ENCODE results near the gene TCAF1. TPM values are rescaled to one million over a fixed set of nuclear protein-coding genes. Genes with fewer than 3 reads are reported as not detected.
"Not testable (repeated sequence)": the region's sequence is repeated elsewhere in the genome, so short reads cannot be mapped to it uniquely, and the experiment has no call there.

Gene TCAF1
- total RNA-seq, 2 donors from 2014 or later: 67.7 to 123 TPM

GRCh38 chr7:143878884-143879283 is 23.1 kb downstream of the TCAF1 start:
- no peak overlapping the region for H3K27ac Mint-ChIP-seq
- peaks cover 5% of the 10 kb centered on the region for H3K27me3 Mint-ChIP-seq (ENCODE audit: insufficient read depth)
- no peak overlapping the region for H3K9ac ChIP-seq (ENCODE audit: extremely low read depth, low read length, poor library complexity, severe bottlenecking)
- WGBS, 2 experiments (ENCODE audit: insufficient coverage in 1 of 2, insufficient read length in 1 of 2): 57 to 67% methylated on average over 3 to 4 of the region's 4 CpGs
- no peak overlapping the region for H3K4me3 Mint-ChIP-seq
- H3K4me3 ChIP-seq (ENCODE audit: low read length): no peak overlapping the region
- peaks cover 26% of the 10 kb centered on the region for H3K36me3 ChIP-seq (ENCODE audit: control insufficient read depth, insufficient read depth, low read length)
- peaks cover 17% of the 10 kb centered on the region for H3K4me1 Mint-ChIP-seq
- H3K4me1 ChIP-seq (ENCODE audit: control insufficient read depth, insufficient read depth, low read length): peaks cover 3% of the 10 kb centered on the region
- no peaks in the 10 kb centered on the region for H3K9me3 Mint-ChIP-seq
- no peaks in the 10 kb centered on the region for H3K27me3 ChIP-seq (ENCODE audit: control insufficient read depth, insufficient read depth, low read length, poor library complexity, severe bottlenecking)
- no peaks in the 10 kb centered on the region for H3K9me3 ChIP-seq (ENCODE audit: control insufficient read depth, low read length)
- peak; percentile 47 for TF ChIP-seq CTCF (conservative IDR thresholded peaks at IDR 0.05)
- DNase-seq: peak; percentile 41
- peaks cover 23% of the 10 kb centered on the region for H3K36me3 Mint-ChIP-seq (ENCODE audit: low read depth)
- H3K27ac ChIP-seq (ENCODE audit: low read depth, low read length): no peak overlapping the region

- H3K4me1 ChIP-seq (ENCODE audit: control insufficient read depth, insufficient read depth, low read length): peaks cover 3% of the 10 kb centered on the region
- Mint-ChIP-seq H3K9me3 (no peaks in the 10 kb centered on the region), H3K4me1 (peaks cover 8% of the 10 kb centered on the region), H3K36me3 (ENCODE audit: low read depth) (peaks cover 23% of the 10 kb centered on the region), H3K4me3 (no peak overlapping the region), H3K27me3 (ENCODE audit: insufficient read depth) (no peaks in the 10 kb centered on the region), H3K27ac (no peak overlapping the region)
- H3K9ac ChIP-seq (ENCODE audit: extremely low read depth, low read length, poor library complexity, severe bottlenecking): no peak overlapping the region
- peaks cover 26% of the 10 kb centered on the region for H3K36me3 ChIP-seq (ENCODE audit: control insufficient read depth, insufficient read depth, low read length)
- no peaks in the 10 kb centered on the region for H3K9me3 ChIP-seq (ENCODE audit: control insufficient read depth, low read length)
- H3K27ac ChIP-seq (ENCODE audit: low read depth, low read length): no peak overlapping the region
- H3K27me3 ChIP-seq (ENCODE audit: control insufficient read depth, insufficient read depth, low read length, poor library complexity, severe bottlenecking): no peaks in the 10 kb centered on the region
- WGBS, 2 experiments (ENCODE audit: insufficient coverage in 1 of 2, insufficient read length in 1 of 2): 93 to 95% methylated on average over 3 of the region's 3 CpGs
- H3K4me3 ChIP-seq (ENCODE audit: low read length): no peak overlapping the region
- DNase-seq: no peak
- TF ChIP-seq CTCF (conservative IDR thresholded peaks at IDR 0.05): no peak
These were observed 24.9 kb downstream of the TCAF1 start for GRCh38 chr7:143877098-143877497.

- H3K4me3 ChIP-seq (ENCODE audit: low read length): no peak overlapping the region
- WGBS, 2 experiments (ENCODE audit: insufficient coverage in 1 of 2, insufficient read length in 1 of 2): 94 to 95% methylated on average over 7 to 9 of the region's 9 CpGs
These were observed 25.8 kb downstream of the TCAF1 start for GRCh38 chr7:143876218-143876617.

GRCh38 chr7:143873242-143873641 is 28.7 kb downstream of the TCAF1 start:
- 93% methylated on average over 2 of the region's 4 CpGs; no CpG with 5 or more reads in 1 of the 2 experiments for WGBS, 2 experiments (ENCODE audit: insufficient coverage in 1 of 2, insufficient read length in 1 of 2)
- H3K4me1 ChIP-seq (ENCODE audit: control insufficient read depth, insufficient read depth, low read length); H3K9ac ChIP-seq (ENCODE audit: extremely low read depth, low read length, poor library complexity, severe bottlenecking); DNase-seq; H3K9me3 Mint-ChIP-seq; H3K4me1 Mint-ChIP-seq; H3K27ac ChIP-seq (ENCODE audit: low read depth, low read length); H3K27me3 ChIP-seq (ENCODE audit: control insufficient read depth, insufficient read depth, low read length, poor library complexity, severe bottlenecking); H3K27ac Mint-ChIP-seq; H3K9me3 ChIP-seq (ENCODE audit: control insufficient read depth, low read length); H3K27me3 Mint-ChIP-seq (ENCODE audit: insufficient read depth); H3K4me3 ChIP-seq (ENCODE audit: low read length); H3K4me3 Mint-ChIP-seq: not testable (repeated sequence)
- H3K36me3 Mint-ChIP-seq (ENCODE audit: low read depth): peaks cover 20% of the 10 kb centered on the region
- H3K36me3 ChIP-seq (ENCODE audit: control insufficient read depth, insufficient read depth, low read length): peaks cover 26% of the 10 kb centered on the region

More at GRCh38 chr7:143876218-143876617, 25.8 kb downstream of the TCAF1 start:
- H3K36me3 Mint-ChIP-seq (ENCODE audit: low read depth): peaks cover 20% of the 10 kb centered on the region
- peaks cover 26% of the 10 kb centered on the region for H3K36me3 ChIP-seq (ENCODE audit: control insufficient read depth, insufficient read depth, low read length)
- H3K4me1 Mint-ChIP-seq: peaks cover 7% of the 10 kb centered on the region
- H3K9me3 ChIP-seq (ENCODE audit: control insufficient read depth, low read length): no peaks in the 10 kb centered on the region
- TF ChIP-seq CTCF (conservative IDR thresholded peaks at IDR 0.05): peak; percentile 31
- no peak overlapping the region for H3K4me3 Mint-ChIP-seq
- no peak overlapping the region for H3K27ac ChIP-seq (ENCODE audit: low read depth, low read length)
- no peaks in the 10 kb centered on the region for H3K27me3 ChIP-seq (ENCODE audit: control insufficient read depth, insufficient read depth, low read length, poor library complexity, severe bottlenecking)
- H3K4me1 ChIP-seq (ENCODE audit: control insufficient read depth, insufficient read depth, low read length): no peaks in the 10 kb centered on the region
- peak; percentile 45 for DNase-seq
- no peak overlapping the region for H3K9ac ChIP-seq (ENCODE audit: extremely low read depth, low read length, poor library complexity, severe bottlenecking)
- no peak overlapping the region for H3K27ac Mint-ChIP-seq
- H3K9me3 Mint-ChIP-seq: no peaks in the 10 kb centered on the region
- no peaks in the 10 kb centered on the region for H3K27me3 Mint-ChIP-seq (ENCODE audit: insufficient read depth)

GRCh38 chr7:143871534-143871933 is 30.4 kb downstream of the TCAF1 start:
- H3K4me3 ChIP-seq (ENCODE audit: low read length); H3K9me3 Mint-ChIP-seq; H3K27me3 ChIP-seq (ENCODE audit: control insufficient read depth, insufficient read depth, low read length, poor library complexity, severe bottlenecking); H3K27ac ChIP-seq (ENCODE audit: low read depth, low read length); H3K9ac ChIP-seq (ENCODE audit: extremely low read depth, low read length, poor library complexity, severe bottlenecking); H3K4me1 ChIP-seq (ENCODE audit: control insufficient read depth, insufficient read depth, low read length); H3K27me3 Mint-ChIP-seq (ENCODE audit: insufficient read depth); H3K4me3 Mint-ChIP-seq; H3K27ac Mint-ChIP-seq; H3K4me1 Mint-ChIP-seq; H3K9me3 ChIP-seq (ENCODE audit: control insufficient read depth, low read length); DNase-seq: not testable (repeated sequence)
- H3K36me3 Mint-ChIP-seq (ENCODE audit: low read depth): peaks cover 20% of the 10 kb centered on the region
- H3K36me3 ChIP-seq (ENCODE audit: control insufficient read depth, insufficient read depth, low read length): peaks cover 21% of the 10 kb centered on the region

Measured in endodermal cell (in vitro differentiated cells).